MV-4-11 (cell line): ENCODE measurements around the gene KIF21A.

Source experiments
- DNase-seq: peaks from one replicate; lab custom pipeline; 2025; lab: John Stamatoyannopoulos, UW

The KIF21A gene

GRCh38 chr12:39275846-39276245 lies 167.1 kb downstream of the KIF21A start:
- no peak for DNase-seq

GRCh38 chr12:39272871-39273655 lies 169.9 kb downstream of the KIF21A start:
- DNase-seq = peak; percentile 21

DNA sequence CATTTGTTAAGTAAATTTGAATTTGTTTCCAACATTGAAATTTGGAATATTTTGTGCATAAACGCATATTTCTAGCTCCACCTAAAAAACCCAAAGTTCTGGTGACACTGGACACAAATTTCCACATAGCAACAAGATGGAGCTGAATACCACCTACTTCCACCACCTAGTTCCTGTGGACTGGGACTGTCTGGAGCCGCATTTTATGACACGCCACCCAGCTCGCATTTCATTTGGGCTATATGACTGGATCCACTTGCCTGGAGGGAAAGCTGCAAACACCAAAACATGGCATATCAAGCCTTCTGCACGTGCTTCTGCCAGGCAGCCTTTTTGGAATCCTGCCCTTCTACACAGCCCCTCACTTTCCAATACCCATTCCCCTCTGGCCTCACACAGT lies 173.4 kb downstream of the KIF21A start:
- DNase-seq = no peak

GRCh38 chr12:39267886-39268285 lies 175.0 kb downstream of the KIF21A start:
- no peak for DNase-seq

DNA sequence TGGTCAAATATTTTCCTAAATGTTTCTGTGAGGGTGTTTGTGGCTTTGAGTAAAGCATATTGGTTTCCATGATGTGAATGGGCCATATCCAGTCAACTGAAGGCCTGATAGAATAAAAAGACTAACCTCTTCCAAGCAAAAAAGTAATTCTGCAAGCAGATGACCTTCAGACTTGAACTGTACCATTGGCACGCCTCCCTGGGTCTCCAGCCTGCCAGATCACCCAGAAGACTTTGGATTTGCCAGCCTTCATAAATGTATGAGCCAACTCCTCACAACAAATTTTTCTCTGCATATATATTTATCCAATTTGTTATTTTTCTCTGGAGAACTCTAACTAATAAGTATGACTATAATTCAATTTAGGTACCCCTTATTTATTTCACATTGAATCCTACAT lies 190.3 kb downstream of the KIF21A start:
- no peak for DNase-seq
